A673 (cell line): ENCODE measurements around the gene DDAH1. TPM values are rescaled to one million over a fixed set of nuclear protein-coding genes. Genes with fewer than 3 reads are reported as not detected.

ENCODE experiments used
- BruUV-seq: library from RNA; stranded (reverse); fragments of 400-500 nt; replicated peaks from 2 replicates; lab custom pipeline; 2021; lab: Mats Ljungman, UMichigan
- CTCF ChIA-PET: fragments of 300-600 bp; sonication (Branson Sonifier 250); formaldehyde crosslinking; loops from one replicate; lab custom pipeline; 2022; ENCODE audit warnings: antibody characterized with exemption; lab: Charles Lee
- POLR2A ChIA-PET: fragments of 300-600 bp; sonication (Branson Sonifier 250); formaldehyde crosslinking; loops from one replicate; lab custom pipeline; 2022; ENCODE audit warnings: antibody characterized with exemption; ENCODE audit not compliant: low non-redundant PET; lab: Charles Lee
- DNase-seq: peaks from one replicate; pipeline ENCODE4 v3.0.0-alpha.2; 2015; ENCODE audit warnings: low spot score
- H3K27ac ChIP-seq: fragments of 200-600 bp; sonication (generic); 2 replicates; pipeline ENCODE4 v1.5.1; 2016; ENCODE audit warnings: mixed run types, low read depth, mild to moderate bottlenecking, mixed read lengths, antibody characterized with exemption, low read length; ENCODE audit not compliant: poor library complexity, severe bottlenecking
- H3K27me3 ChIP-seq: fragments of 200-600 bp; sonication (generic); replicated peaks from 2 replicates; pipeline ENCODE4 v1.6.1; 2017; ENCODE audit warnings: mixed run types, low read depth, mild to moderate bottlenecking, mixed read lengths, antibody characterized with exemption, low read length; ENCODE audit not compliant: insufficient read depth, poor library complexity
- H3K36me3 ChIP-seq: fragments of 200-600 bp; sonication (generic); 2 replicates; pipeline ENCODE4 v1.6.1; 2016; ENCODE audit warnings: mixed run types, mild to moderate bottlenecking, mixed read lengths, antibody characterized with exemption, low read length; ENCODE audit not compliant: insufficient read depth, poor library complexity, severe bottlenecking
- H3K4me1 ChIP-seq: fragments of 200-600 bp; sonication (generic); 2 replicates; pipeline ENCODE4 v1.6.1; 2017; ENCODE audit warnings: mixed run types, mild to moderate bottlenecking, mixed read lengths, antibody characterized with exemption, low read length; ENCODE audit not compliant: insufficient read depth, poor library complexity, severe bottlenecking
- H3K4me3 ChIP-seq: fragments of 200-600 bp; sonication (generic); 2 replicates; pipeline ENCODE4 v1.5.1; 2016; ENCODE audit warnings: low read depth, mixed run types, mild to moderate bottlenecking, mixed read lengths, low read length; ENCODE audit not compliant: poor library complexity, severe bottlenecking
- H3K9me3 ChIP-seq: fragments of 200-600 bp; sonication (generic); 2 replicates; pipeline ENCODE4 v1.6.1; 2016; ENCODE audit warnings: mixed run types, low read depth, mild to moderate bottlenecking, mixed read lengths, antibody characterized with exemption, low read length; ENCODE audit not compliant: poor library complexity, severe bottlenecking
- EZH2 ChIP-seq: fragments of 200-600 bp; sonication (generic); IDR thresholded peaks from 2 replicates; pipeline ENCODE4 v1.6.1; 2017; ENCODE audit warnings: borderline replicate concordance, low read depth, mild to moderate bottlenecking, mixed read lengths, antibody characterized with exemption, low read length; ENCODE audit not compliant: poor library complexity, severe bottlenecking
- intact Hi-C: fragments of 100-400 bp; cut with micrococcal nuclease; formaldehyde crosslinking; loops from one replicate; pipeline ENCODE4 v1.10.0; 2022; ENCODE audit not compliant: unreplicated experiment
- total RNA-seq: library from RNA; stranded (reverse); gene quantifications from 2 replicates; pipeline ENCODE4 v1.2.3, GENCODE V29; 2021
- TF ChIP-seq, protein P1 (sequence below): fragments of 300-800, 200-600 bp; sonication (generic); conservative IDR thresholded peaks from 2 replicates; pipeline ENCODE4 v1.5.1; 2017; ENCODE audit warnings: low read depth, mild to moderate bottlenecking, antibody characterized with exemption, low read length, moderate library complexity, mixed read lengths

The DDAH1 gene
- total RNA-seq, 1 experiment from 2014 or later = 32.5 TPM

DNA sequence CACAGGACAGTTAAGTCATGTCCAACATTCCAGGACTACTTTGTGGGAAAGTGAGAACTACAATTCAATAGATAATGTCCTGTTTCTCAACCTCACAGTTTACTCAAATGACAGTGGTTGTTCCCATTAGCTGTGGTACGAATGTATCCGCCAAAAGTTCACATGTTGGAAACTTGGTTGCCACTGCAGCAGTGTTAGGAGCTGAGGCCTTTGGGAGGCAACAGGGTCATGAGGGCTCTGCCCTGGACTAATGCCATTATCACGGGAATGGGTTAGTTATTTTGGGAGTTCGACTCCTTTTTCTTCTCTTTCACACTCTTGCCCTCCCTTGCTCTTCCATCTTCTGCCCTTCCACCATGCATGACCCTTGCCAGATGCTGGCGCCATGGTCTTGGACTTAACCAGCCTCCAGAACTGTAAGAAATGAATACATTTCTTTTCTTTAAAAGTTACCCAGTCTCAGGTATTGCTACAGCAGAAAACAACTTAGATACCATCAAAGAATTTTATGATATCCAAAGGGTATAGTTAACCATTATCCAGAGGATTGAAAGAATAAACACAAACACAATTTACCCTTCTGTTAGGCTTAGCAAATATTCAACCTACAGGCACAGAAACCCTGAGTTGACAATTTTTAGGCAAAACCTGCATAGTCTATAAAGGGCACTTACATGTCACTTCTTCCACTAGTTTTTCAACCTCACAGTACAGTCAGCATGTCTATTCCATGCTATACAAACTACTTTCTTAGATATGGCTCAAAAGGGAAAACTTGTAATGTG is 196.0 kb downstream of the DDAH1 start:
- no peak for DNase-seq
- Histone ChIP-seq H3K27ac (no peak overlapping the region), H3K36me3 (peaks cover 33% of the 10 kb centered on the region), H3K9me3 (no peaks in the 10 kb centered on the region), H3K27me3 (no peaks in the 10 kb centered on the region), H3K4me3 (no peak overlapping the region), H3K4me1 (no peaks in the 10 kb centered on the region)
- ChIA-PET POLR2A (no interaction called here), CTCF (no interaction called here)
- no TSS peak for BruUV-seq
- no peak for TF ChIP-seq EZH2
- TF ChIP-seq, protein P1, sequence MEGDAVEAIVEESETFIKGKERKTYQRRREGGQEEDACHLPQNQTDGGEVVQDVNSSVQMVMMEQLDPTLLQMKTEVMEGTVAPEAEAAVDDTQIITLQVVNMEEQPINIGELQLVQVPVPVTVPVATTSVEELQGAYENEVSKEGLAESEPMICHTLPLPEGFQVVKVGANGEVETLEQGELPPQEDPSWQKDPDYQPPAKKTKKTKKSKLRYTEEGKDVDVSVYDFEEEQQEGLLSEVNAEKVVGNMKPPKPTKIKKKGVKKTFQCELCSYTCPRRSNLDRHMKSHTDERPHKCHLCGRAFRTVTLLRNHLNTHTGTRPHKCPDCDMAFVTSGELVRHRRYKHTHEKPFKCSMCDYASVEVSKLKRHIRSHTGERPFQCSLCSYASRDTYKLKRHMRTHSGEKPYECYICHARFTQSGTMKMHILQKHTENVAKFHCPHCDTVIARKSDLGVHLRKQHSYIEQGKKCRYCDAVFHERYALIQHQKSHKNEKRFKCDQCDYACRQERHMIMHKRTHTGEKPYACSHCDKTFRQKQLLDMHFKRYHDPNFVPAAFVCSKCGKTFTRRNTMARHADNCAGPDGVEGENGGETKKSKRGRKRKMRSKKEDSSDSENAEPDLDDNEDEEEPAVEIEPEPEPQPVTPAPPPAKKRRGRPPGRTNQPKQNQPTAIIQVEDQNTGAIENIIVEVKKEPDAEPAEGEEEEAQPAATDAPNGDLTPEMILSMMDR = no peak
- intact Hi-C loops = no loop called here

Other genes with a start within 250 kb of the DDAH1 start
- gene C1orf52, start 205.5 kb downstream of the DDAH1 start, total RNA-seq = 30.2 and 31.9 TPM in 2 replicates
- gene BCL10, start 188.5 kb downstream of the DDAH1 start, total RNA-seq = 18.1 and 20.9 TPM in 2 replicates
- gene CCN1, start 115.6 kb upstream of the DDAH1 start, total RNA-seq = 13.5 and 24.3 TPM in 2 replicates
- 31.5 and 37.6 TPM in 2 replicates for gene ZNHIT6, start 243.3 kb upstream of the DDAH1 start, total RNA-seq